K562 (cell line): Measurements from ENCODE around the gene LRP1B.

Experiments
- CBX2 ChIP-seq: fragments of 200-600 bp; sonication (generic); IDR thresholded peaks from one replicate; pipeline ENCODE4 v1.6.1; 2012; ENCODE audit warnings: mild to moderate bottlenecking, low read length, inconsistent platforms; ENCODE audit not compliant: insufficient read depth, poor library complexity, severe bottlenecking
- ZNF436 ChIP-seq: fragments of 250-450, 450-650 bp; sonication (Bioruptor Pico); formaldehyde crosslinking; IDR thresholded peaks from 2 replicates; pipeline ENCODE4 v1.7.0; 2020; ENCODE audit warnings: mild to moderate bottlenecking

GRCh38 chr2:141848191-141848590, 282.6 kb downstream of the LRP1B start:
- no peak for TF ChIP-seq CBX2
- TF ChIP-seq ZNF436 = no peak
